DND-41 (cell line): Measurements from ENCODE around the gene OR6B2.

ENCODE experiments used
- ATAC-seq: fragments of 200-7000 bp; cut with Tn5 transposase; 3 replicates; pipeline ENCODE4 v1.9.1; 2021; ENCODE audit warnings: low read depth; ENCODE audit not compliant: insufficient read depth
- DNase-seq: peaks from one replicate; pipeline ENCODE4 v3.0.0-alpha.2; 2020
- H2AFZ ChIP-seq: 2 replicates; pipeline ENCODE4 v1.6.0; 2012; ENCODE audit warnings: low read depth, low read length
- H3K27ac ChIP-seq: 2 replicates; pipeline ENCODE4 v1.5.1; 2012; ENCODE audit warnings: low read length, inconsistent platforms
- H3K27me3 ChIP-seq: fragments of 200-600 bp; sonication (generic); 2 replicates; pipeline ENCODE4 v1.6.0; 2012; ENCODE audit warnings: low read length, mild to moderate bottlenecking, inconsistent platforms; ENCODE audit not compliant: insufficient read depth, poor library complexity
- H3K36me3 ChIP-seq: 2 replicates; pipeline ENCODE4 v1.5.1; 2012; ENCODE audit warnings: low read length, inconsistent platforms; ENCODE audit not compliant: insufficient read depth
- H3K4me1 ChIP-seq: 2 replicates; pipeline ENCODE4 v1.5.1; 2012; ENCODE audit warnings: mild to moderate bottlenecking, low read length; ENCODE audit not compliant: insufficient read depth
- H3K4me2 ChIP-seq: 2 replicates; pipeline ENCODE4 v1.6.0; 2012; ENCODE audit warnings: mild to moderate bottlenecking, moderate library complexity, low read length, inconsistent platforms; ENCODE audit not compliant: insufficient read depth
- H3K4me3 ChIP-seq, 2 experiments: fragments of 200-600 bp in 1 of 2; shearing (Covaris generic) in 1 of 2; 2 replicates each; pipeline ENCODE4 v1.5.1; 2012 to 2016; ENCODE audit warnings: inconsistent platforms in 2 of 2, low read length in 2 of 2, mild to moderate bottlenecking in 2 of 2, low read depth in 1 of 2, moderate library complexity in 1 of 2
- H3K79me2 ChIP-seq: 2 replicates; pipeline ENCODE4 v1.6.0; 2012; ENCODE audit warnings: low read length, inconsistent platforms; ENCODE audit not compliant: insufficient read depth
- H3K9ac ChIP-seq: 2 replicates; pipeline ENCODE4 v1.6.0; 2012; ENCODE audit warnings: low read depth, mild to moderate bottlenecking, inconsistent platforms, low read length, moderate library complexity
- H3K9me3 ChIP-seq: 2 replicates; pipeline ENCODE4 v1.5.1; 2012; ENCODE audit warnings: low read length, moderate library complexity, mild to moderate bottlenecking, inconsistent platforms; ENCODE audit not compliant: insufficient read depth, severe bottlenecking
- H4K20me1 ChIP-seq: 2 replicates; pipeline ENCODE4 v1.6.0; 2012; ENCODE audit warnings: low read length; ENCODE audit not compliant: insufficient read depth
- CTCF ChIP-seq: IDR thresholded peaks from 2 replicates; pipeline ENCODE4 v1.5.1; 2012; ENCODE audit warnings: borderline replicate concordance, low read length, moderate library complexity, mild to moderate bottlenecking; ENCODE audit not compliant: poor library complexity, severe bottlenecking; ENCODE audit errors: extremely low read depth
- EZH2 ChIP-seq: IDR thresholded peaks from 3 replicates; pipeline ENCODE4 v1.6.1; 2012; ENCODE audit warnings: borderline replicate concordance, low read depth, mild to moderate bottlenecking, moderate library complexity, low read length, inconsistent platforms; ENCODE audit not compliant: severe bottlenecking

The OR6B2 gene

GRCh38 chr2:240074545-240074944 is 44.3 kb upstream of the OR6B2 start:
- Histone ChIP-seq H3K4me3 (no peak overlapping the region), H3K4me1 (no peaks in the 10 kb centered on the region), H2AFZ (no peak overlapping the region), H3K27ac (no peak overlapping the region), H3K79me2 (no peaks in the 10 kb centered on the region), H4K20me1 (no peaks in the 10 kb centered on the region), H3K9me3 (peaks cover 16% of the 10 kb centered on the region), H3K27me3 (peaks cover 6% of the 10 kb centered on the region), H3K36me3 (no peaks in the 10 kb centered on the region), H3K4me2 (no peak overlapping the region), H3K9ac (no peak overlapping the region)
- TF ChIP-seq EZH2 (no peak), CTCF (no peak)
- DNase-seq (no peak), ATAC-seq (no peak)

- Histone ChIP-seq H3K9me3 (peaks cover under 1% of the 10 kb centered on the region), H3K4me1 (no peaks in the 10 kb centered on the region), H3K27me3 (peaks cover 11% of the 10 kb centered on the region), H3K27ac (no peak overlapping the region), H3K79me2 (no peaks in the 10 kb centered on the region), H4K20me1 (no peaks in the 10 kb centered on the region), H3K9ac (no peak overlapping the region), H3K36me3 (no peaks in the 10 kb centered on the region), H3K4me3 (no peak overlapping the region), H3K4me2 (no peak overlapping the region), H2AFZ (no peak overlapping the region)
- DNase-seq: no peak
- ATAC-seq: no peak
- no peak for TF ChIP-seq CTCF
Measured at GRCh38 chr2:240070907-240071306, 40.7 kb upstream of the OR6B2 start.

GRCh38 chr2:240069829-240070228 is 39.6 kb upstream of the OR6B2 start:
- Histone ChIP-seq H3K9me3 (no peaks in the 10 kb centered on the region), H3K36me3 (no peaks in the 10 kb centered on the region), H3K9ac (no peak overlapping the region), H2AFZ (no peak overlapping the region), H3K27ac (no peak overlapping the region), H3K27me3 (peaks cover 11% of the 10 kb centered on the region), H3K4me3 (no peak overlapping the region), H3K4me2 (no peak overlapping the region), H3K79me2 (no peaks in the 10 kb centered on the region), H4K20me1 (no peaks in the 10 kb centered on the region), H3K4me1 (no peaks in the 10 kb centered on the region)
- no peak for ATAC-seq
- DNase-seq: no peak
- no peak for TF ChIP-seq CTCF
- no peak for TF ChIP-seq EZH2

- no peaks in the 10 kb centered on the region for H3K4me1 ChIP-seq
- ATAC-seq (no peak), DNase-seq (no peak)
- no peak overlapping the region for H3K4me2 ChIP-seq
- no peaks in the 10 kb centered on the region for H3K9me3 ChIP-seq
- no peak overlapping the region for H3K27ac ChIP-seq
- H3K79me2 ChIP-seq: no peaks in the 10 kb centered on the region
- H3K9ac ChIP-seq: no peak overlapping the region
- no peak overlapping the region for H2AFZ ChIP-seq
- H3K4me3 ChIP-seq: no peak overlapping the region
- H3K27me3 ChIP-seq: peaks cover 11% of the 10 kb centered on the region
- no peaks in the 10 kb centered on the region for H4K20me1 ChIP-seq
- H3K36me3 ChIP-seq: no peaks in the 10 kb centered on the region
- TF ChIP-seq CTCF: no peak
- no peak for TF ChIP-seq EZH2
Measured at GRCh38 chr2:240068193-240068592, 38.0 kb upstream of the OR6B2 start.
